GM23338 (cell line): ENCODE results near the gene SOWAHB. TPM values are rescaled to one million over a fixed set of nuclear protein-coding genes. Genes with fewer than 3 reads are reported as not detected.

Source experiments
- ATAC-seq: fragments of 200-7000 bp; cut with Tn5 transposase; 3 replicates; pipeline ENCODE4 v1.9.1; 2020
- DNase-seq: peaks from one replicate; pipeline ENCODE4 v3.0.0-alpha.2; 2015; ENCODE audit warnings: low spot score
- H2AFZ ChIP-seq: fragments of 200-600 bp; sonication (generic); 2 replicates; pipeline ENCODE4 v1.8.0; 2016; ENCODE audit warnings: antibody characterized with exemption, mild to moderate bottlenecking, moderate library complexity
- H3F3A ChIP-seq: fragments of 200-600 bp; sonication (generic); replicated peaks from 2 replicates; pipeline ENCODE4 v1.8.0; 2017; ENCODE audit warnings: antibody characterized with exemption, mixed run types, low read depth
- H3K27ac ChIP-seq: fragments of 200-600 bp; sonication (generic); 2 replicates; pipeline ENCODE4 v1.6.1; 2016; ENCODE audit warnings: low read depth
- H3K27me3 ChIP-seq: fragments of 200-600 bp; sonication (generic); 2 replicates; pipeline ENCODE4 v1.8.0; 2016; ENCODE audit warnings: mild to moderate bottlenecking, mixed run types, moderate library complexity; ENCODE audit not compliant: insufficient read depth
- H3K36me3 ChIP-seq: fragments of 200-600 bp; sonication (generic); 2 replicates; pipeline ENCODE4 v1.8.0; 2016; ENCODE audit warnings: mild to moderate bottlenecking; ENCODE audit not compliant: insufficient read depth
- H3K4me1 ChIP-seq: fragments of 200-600 bp; sonication (generic); 2 replicates; pipeline ENCODE4 v1.8.0; 2016; ENCODE audit warnings: mild to moderate bottlenecking, moderate library complexity; ENCODE audit not compliant: insufficient read depth
- H3K4me2 ChIP-seq: fragments of 200-600 bp; sonication (generic); 2 replicates; pipeline ENCODE4 v1.7.1; 2017; ENCODE audit warnings: mixed run types
- H3K4me3 ChIP-seq: fragments of 200-600 bp; sonication (generic); 2 replicates; pipeline ENCODE4 v1.6.1; 2016; ENCODE audit warnings: mixed run types
- H3K79me2 ChIP-seq: fragments of 200-600 bp; sonication (generic); replicated peaks from 2 replicates; pipeline ENCODE4 v1.8.0; 2017; ENCODE audit warnings: mild to moderate bottlenecking; ENCODE audit not compliant: insufficient read depth
- H3K9me2 ChIP-seq: fragments of 200-600 bp; sonication (generic); 2 replicates; pipeline ENCODE4 v1.8.0; 2017; ENCODE audit not compliant: insufficient read depth
- H4K20me1 ChIP-seq: fragments of 200-600 bp; sonication (generic); replicated peaks from 2 replicates; pipeline ENCODE4 v1.8.0; 2017; ENCODE audit warnings: mild to moderate bottlenecking; ENCODE audit not compliant: insufficient read depth
- H3K27ac Mint-ChIP-seq: 2 replicates; pipeline ENCODE4 v1.8.0; 2020; ENCODE audit warnings: inconsistent platforms, mild to moderate bottlenecking, moderate library complexity, mixed read lengths
- H3K27me3 Mint-ChIP-seq: 3 replicates; pipeline ENCODE4 v1.8.0; 2022; ENCODE audit warnings: low read depth, mild to moderate bottlenecking, moderate library complexity, mixed read lengths, inconsistent platforms; ENCODE audit not compliant: insufficient read depth, poor library complexity
- H3K36me3 Mint-ChIP-seq: 3 replicates; pipeline ENCODE4 v1.8.0; 2021; ENCODE audit warnings: low read depth, mild to moderate bottlenecking, inconsistent platforms, moderate library complexity, mixed read lengths
- H3K4me1 Mint-ChIP-seq: 3 replicates; pipeline ENCODE4 v1.8.0; 2020; ENCODE audit warnings: mild to moderate bottlenecking, inconsistent platforms, mixed read lengths
- H3K4me3 Mint-ChIP-seq: 3 replicates; pipeline ENCODE4 v1.8.0; 2021; ENCODE audit warnings: moderate library complexity, mild to moderate bottlenecking, inconsistent platforms, mixed read lengths
- H3K9me3 Mint-ChIP-seq: 3 replicates; pipeline ENCODE4 v1.8.0; 2020; ENCODE audit warnings: moderate library complexity, mild to moderate bottlenecking, inconsistent platforms, mixed read lengths
- CREB1 ChIP-seq: fragments of 250-450 bp; sonication (Bioruptor Pico); IDR thresholded peaks from 2 replicates; pipeline ENCODE4 v1.5.0; 2020; ENCODE audit warnings: low read depth, mild to moderate bottlenecking, moderate library complexity
- ETS1 ChIP-seq: IDR thresholded peaks from 2 replicates; pipeline ENCODE4 v1.6.1; 2016; ENCODE audit warnings: antibody characterized with exemption
- EZH2 ChIP-seq: fragments of 200-600 bp; sonication (generic); IDR thresholded peaks from one replicate; pipeline ENCODE4 v1.8.0; 2017; ENCODE audit warnings: antibody characterized with exemption, mild to moderate bottlenecking, low read depth; ENCODE audit not compliant: unreplicated experiment
- EZH2phosphoT487 ChIP-seq: fragments of 200-600 bp; sonication (generic); IDR thresholded peaks from one replicate; pipeline ENCODE4 v1.8.1; 2018; ENCODE audit warnings: antibody characterized with exemption; ENCODE audit not compliant: unreplicated experiment
- NANOG ChIP-seq: IDR thresholded peaks from 2 replicates; pipeline ENCODE4 v1.6.1; 2016; ENCODE audit warnings: antibody characterized with exemption, borderline replicate concordance
- POLR2AphosphoS5 ChIP-seq: IDR thresholded peaks from 2 replicates; pipeline ENCODE4 v1.6.1; 2016; ENCODE audit warnings: antibody characterized with exemption, low read depth
- REST ChIP-seq: IDR thresholded peaks from one replicate; pipeline ENCODE4 v1.6.1; 2018; ENCODE audit warnings: antibody characterized with exemption; ENCODE audit not compliant: unreplicated experiment
- STAT1 ChIP-seq: IDR thresholded peaks from one replicate; pipeline ENCODE4 v1.6.1; 2016; ENCODE audit warnings: antibody characterized with exemption; ENCODE audit not compliant: unreplicated experiment
- ZNF114 ChIP-seq: fragments of 250-450 bp; sonication (Bioruptor Pico); IDR thresholded peaks from 2 replicates; pipeline ENCODE4 v1.5.0; 2020; ENCODE audit warnings: mild to moderate bottlenecking, moderate library complexity
- ZNF462 ChIP-seq: fragments of 250-450 bp; sonication (Bioruptor Pico); IDR thresholded peaks from 2 replicates; pipeline ENCODE4 v1.5.0; 2020; ENCODE audit warnings: mild to moderate bottlenecking, moderate library complexity
- polyA plus RNA-seq: library from polyadenylated mRNA; unstranded; fragments of >200 nt; fragmentation: Nextera tagmentation; extraction: Ambion mirVana; gene quantifications from 2 replicates; pipeline ENCODE4 v1.2.1, GENCODE V29; 2016
- total RNA-seq: library from RNA; depleted of rRNA; stranded (reverse); fragments of >200 nt; shearing (Covaris generic); gene quantifications from 2 replicates; pipeline ENCODE4 v1.2.3, GENCODE V29; 2014

The SOWAHB gene
- total and polyA plus RNA-seq, 2 experiments from 2014 or later = 0.08 to 2.8 TPM

- H3K9me2 ChIP-seq = peaks cover 26% of the 10 kb centered on the region
- ATAC-seq (peak; percentile 97), DNase-seq (peak; percentile 63)
- no peaks in the 10 kb centered on the region for H3F3A ChIP-seq
- Mint-ChIP-seq H3K27me3 (peaks cover 5% of the 10 kb centered on the region), H3K4me3 (no peak overlapping the region), H3K9me3 (peaks cover 10% of the 10 kb centered on the region), H3K27ac (no peak overlapping the region; the same call in 1 of the 2 replicates), H3K36me3 (peaks cover 13% of the 10 kb centered on the region), H3K4me1 (peaks cover 7% of the 10 kb centered on the region)
- TF ChIP-seq NANOG = no peak
- TF ChIP-seq STAT1 = no peak
- no peak for TF ChIP-seq ZNF114
- TF ChIP-seq ZNF462 (CRISPR knock-in tag) = no peak
- H3K4me2 ChIP-seq = 0 out of 2 replicates have a peak overlapping the region, but pooled peaks have one; percentile 38
- no peaks in the 10 kb centered on the region for H3K79me2 ChIP-seq
- no peaks in the 10 kb centered on the region for H4K20me1 ChIP-seq
- H3K36me3 ChIP-seq = 0 out of 2 replicates have a peak, but pooled peaks cover 4% of the 10 kb centered on the region
- no peak overlapping the region for H3K27ac ChIP-seq
- H2AFZ ChIP-seq = no peak overlapping the region
- H3K4me3 ChIP-seq = no peak overlapping the region
- 0 out of 2 replicates have a peak, but pooled peaks cover 5% of the 10 kb centered on the region for H3K4me1 ChIP-seq
- peaks cover 7% of the 10 kb centered on the region for H3K27me3 ChIP-seq
Observed at GRCh38 chr4:76904646-76905190, 6.8 kb upstream of the SOWAHB start.

GRCh38 chr4:76902233-76902890, 4.4 kb upstream of the SOWAHB start:
- Histone ChIP-seq H2AFZ (no peak overlapping the region), H3K36me3 (0 out of 2 replicates have a peak, but pooled peaks cover 4% of the 10 kb centered on the region), H3K4me2 (no peak overlapping the region), H3K27me3 (peaks cover 31% of the 10 kb centered on the region), H3K4me3 (no peak overlapping the region), H3K9me2 (peaks cover 16% of the 10 kb centered on the region), H3K79me2 (no peaks in the 10 kb centered on the region), H3K27ac (no peak overlapping the region), H3K4me1 (peaks cover 16% of the 10 kb centered on the region; the same call in 1 of the 2 replicates), H4K20me1 (no peaks in the 10 kb centered on the region), H3F3A (no peaks in the 10 kb centered on the region)
- peaks cover 13% of the 10 kb centered on the region for H3K36me3 Mint-ChIP-seq
- peaks cover 16% of the 10 kb centered on the region for H3K4me1 Mint-ChIP-seq
- no peak for ATAC-seq
- H3K4me3 Mint-ChIP-seq = no peak overlapping the region
- H3K9me3 Mint-ChIP-seq = peaks cover 10% of the 10 kb centered on the region
- peaks cover 23% of the 10 kb centered on the region for H3K27me3 Mint-ChIP-seq
- H3K27ac Mint-ChIP-seq = no peak overlapping the region
- no peak for DNase-seq
- no peak for TF ChIP-seq REST
- TF ChIP-seq POLR2AphosphoS5 = no peak
- TF ChIP-seq EZH2 = no peak
- TF ChIP-seq CREB1 = no peak
- TF ChIP-seq ETS1 = no peak
- TF ChIP-seq NANOG = no peak
- TF ChIP-seq STAT1 = no peak
- no peak for TF ChIP-seq EZH2phosphoT487
- no peak for TF ChIP-seq ZNF114
